GM12878 (cell line): ENCODE data around the gene FAM110A. TPM values are rescaled to one million over a fixed set of nuclear protein-coding genes. Genes with fewer than 3 reads are reported as not detected.

Experiments
- ATAC-seq: fragments of 200-7000 bp; cut with Tn5 transposase; 3 replicates; pipeline ENCODE4 v1.9.1; 2020; ENCODE audit warnings: mild to moderate bottlenecking, moderate library complexity
- BruUV-seq: library from RNA; stranded (reverse); fragments of 400-500 nt; replicated peaks from 2 replicates; lab custom pipeline; 2021; lab: Mats Ljungman, UMichigan
- CTCF ChIA-PET: fragments of 300-600 bp; sonication (Branson Sonifier 250); formaldehyde crosslinking; extraction: SDS; loops from one replicate; lab custom pipeline; 2021; ENCODE audit warnings: inconsistent platforms; lab: Yijun Ruan, JAX
- POLR2A ChIA-PET: fragments of 350-600 bp; formaldehyde crosslinking; extraction: SDS; loops from one replicate; lab custom pipeline; 2021; ENCODE audit warnings: inconsistent platforms; lab: Charles Lee
- RAD21 ChIA-PET: fragments of 300-600 bp; sonication (Branson Sonifier 250); formaldehyde crosslinking; loops from one replicate; lab custom pipeline; 2023; ENCODE audit warnings: antibody characterized with exemption; ENCODE audit not compliant: unreplicated experiment; lab: Charles Lee
- SMC1A ChIA-PET: fragments of 300-600 bp; sonication (Branson Sonifier 250); formaldehyde crosslinking; loops from one replicate; lab custom pipeline; 2023; ENCODE audit not compliant: unreplicated experiment, uncharacterized antibody; lab: Charles Lee
- DNase-seq: peaks from one replicate; pipeline ENCODE4 v3.0.0-alpha.2; 2011; ENCODE audit warnings: low read depth, low spot score
- FAIRE-seq: peaks from 3 replicates; lab custom pipeline; 2011; peaks lifted over from hg19 to GRCh38; lab: Jason Lieb, UNC
- H2AFZ ChIP-seq: 2 replicates; pipeline ENCODE4 v1.6.0; 2011; ENCODE audit warnings: low read depth, low read length, control low read depth; ENCODE audit not compliant: control insufficient read depth
- H3K27ac ChIP-seq: 2 replicates; pipeline ENCODE4 v1.5.1; 2011; ENCODE audit warnings: control low read depth; ENCODE audit not compliant: control insufficient read depth, insufficient read depth
- H3K27me3 ChIP-seq, 2 experiments: replicated peaks in 1 of 2; 2 replicates each; pipeline versions ENCODE4 v1.6.0 to v1.6.1; 2011; ENCODE audit warnings: low read length in 1 of 2; ENCODE audit not compliant: control insufficient read depth in 2 of 2, insufficient read depth in 2 of 2
- H3K36me3 ChIP-seq, 2 experiments: 2 replicates each; pipeline ENCODE4 v1.5.1; 2011; ENCODE audit warnings: low read length in 1 of 2; ENCODE audit not compliant: control insufficient read depth in 2 of 2, insufficient read depth in 2 of 2
- H3K4me1 ChIP-seq: 2 replicates; pipeline ENCODE4 v1.6.1; 2011; ENCODE audit warnings: mild to moderate bottlenecking, low read length, moderate library complexity, mixed read lengths; ENCODE audit not compliant: control insufficient read depth, insufficient read depth
- H3K4me2 ChIP-seq: 2 replicates; pipeline ENCODE4 v1.6.0; 2011; ENCODE audit warnings: control low read depth; ENCODE audit not compliant: control insufficient read depth, insufficient read depth
- H3K4me3 ChIP-seq: fragments of 200-600 bp; sonication (generic); 2 replicates; pipeline ENCODE4 v1.5.1; 2016
- H3K79me2 ChIP-seq: 2 replicates; pipeline ENCODE4 v1.6.0; 2011; ENCODE audit warnings: low read length; ENCODE audit not compliant: control insufficient read depth, insufficient read depth
- H3K9ac ChIP-seq: 2 replicates; pipeline ENCODE4 v1.8.0; 2011; ENCODE audit warnings: low read length, control low read depth, mixed read lengths; ENCODE audit not compliant: control insufficient read depth, insufficient read depth
- H3K9me3 ChIP-seq: replicated peaks from 3 replicates; pipeline ENCODE4 v1.5.1; 2011; ENCODE audit warnings: mild to moderate bottlenecking, low read length; ENCODE audit not compliant: control insufficient read depth, insufficient read depth
- H4K20me1 ChIP-seq: 2 replicates; pipeline ENCODE4 v1.6.0; 2011; ENCODE audit not compliant: control insufficient read depth, insufficient read depth
- ATF7 ChIP-seq: fragments of 450-650 bp; IDR thresholded peaks from 2 replicates; pipeline ENCODE4 v1.6.1; 2016; ENCODE audit warnings: low read depth, mild to moderate bottlenecking
- DPF2 ChIP-seq: fragments of 450-650 bp; IDR thresholded peaks from 2 replicates; pipeline ENCODE4 v1.6.1; 2017; ENCODE audit warnings: mild to moderate bottlenecking
- JUNB ChIP-seq: IDR thresholded peaks from 2 replicates; pipeline ENCODE4 v1.6.1; 2016; ENCODE audit warnings: antibody characterized with exemption, mild to moderate bottlenecking
- MEF2B ChIP-seq: fragments of 450-650 bp; IDR thresholded peaks from 2 replicates; pipeline ENCODE4 v1.6.1; 2018; ENCODE audit warnings: mild to moderate bottlenecking, moderate library complexity; ENCODE audit not compliant: partially characterized antibody, poor library complexity, severe bottlenecking
- NRF1 ChIP-seq: conservative IDR thresholded peaks from 2 replicates; pipeline ENCODE4 v1.6.1; 2011; ENCODE audit warnings: mild to moderate bottlenecking, low read depth, low read length, improper control_type of control experiment
- POLR2AphosphoS2 ChIP-seq: IDR thresholded peaks from 2 replicates; pipeline ENCODE4 v1.6.1; 2011; ENCODE audit warnings: low read depth, mild to moderate bottlenecking, low read length, improper control_type of control experiment, moderate library complexity
- RAD21 ChIP-seq: IDR thresholded peaks from 2 replicates; pipeline ENCODE4 v1.6.1; 2011; ENCODE audit warnings: mild to moderate bottlenecking, low read depth, low read length, moderate library complexity; ENCODE audit not compliant: insufficient read depth
- SRF ChIP-seq, 2 experiments: IDR thresholded peaks; 2 replicates each; pipeline ENCODE4 v1.6.1; 2011; ENCODE audit warnings: low read depth in 2 of 2, low read length in 2 of 2, mild to moderate bottlenecking in 1 of 2, moderate library complexity in 1 of 2
- TARDBP ChIP-seq: IDR thresholded peaks from 2 replicates; pipeline ENCODE4 v1.6.1; 2016; ENCODE audit warnings: borderline replicate concordance
- ZNF687 ChIP-seq: fragments of 450-650 bp; IDR thresholded peaks from 2 replicates; pipeline ENCODE4 v1.6.1; 2017; ENCODE audit warnings: mild to moderate bottlenecking, moderate library complexity
- WGBS: methylation state at CpG from one replicate; pipeline ENCODE4 v1.1.6; 2016; ENCODE audit warnings: low lambda C conversion rate; ENCODE audit not compliant: insufficient replicate concordance, insufficient coverage; ENCODE audit errors: missing lambda C conversion rate; 5-methylcytosine and 5-hydroxymethylcytosine counted together
- in situ Hi-C: fragments of 300-500 bp; cut with MboI; formaldehyde crosslinking; loops from 9 replicates; pipeline ENCODE4 v1.14.3; 2018; ENCODE audit warnings: mixed read lengths
- intact Hi-C: fragments of 100-400 bp; cut with micrococcal nuclease; formaldehyde crosslinking; loops from one replicate; pipeline ENCODE4 v1.14.2; 2022; ENCODE audit not compliant: unreplicated experiment
- polyA plus RNA-seq, 11 experiments: library from polyadenylated mRNA; depleted of rRNA in 4 of 11; unstranded in 6 of 11; stranded (reverse) in 5 of 11; fragments of >200 nt; fragmentation: Nextera tagmentation in 4 of 11; fragmentation: Illumina TruSeq in 1 of 11; extraction: Ambion mirVana in 4 of 11; extraction: Trizol in 1 of 11; gene quantifications; 1 replicate in 1 of 11; 2 replicates in 10 of 11; pipeline versions ENCODE4 v1.2.1 to v1.2.3, GENCODE V29; 2011 to 2016; ENCODE audit warnings: inconsistent platforms in 2 of 11, missing spikeins in 2 of 11, low read depth in 1 of 11
- total RNA-seq, 4 experiments: library from RNA; depleted of rRNA in 3 of 4; stranded (reverse); fragments of >200 nt in 3 of 4; fragmentation: Illumina TruSeq in 1 of 4; extraction: Trizol in 1 of 4; gene quantifications; 2 replicates each; pipeline versions ENCODE4 v1.2.1 to v1.2.3, GENCODE V29; 2013 to 2021
- TF ChIP-seq, protein P1 (sequence below): IDR thresholded peaks from 2 replicates; pipeline ENCODE4 v1.6.1; 2011; ENCODE audit warnings: borderline replicate concordance, low read depth, mild to moderate bottlenecking, moderate library complexity, low read length; ENCODE audit not compliant: insufficient read depth, poor library complexity, severe bottlenecking

The FAM110A gene
- total and polyA plus RNA-seq, 10 of the 15 experiments (the other 5 are each of a cell fraction or from before 2014, with no cell fraction given), result 1.1 to 14.8 (median 7.4) TPM

GRCh38 chr20:887137-887536 is 53.6 kb downstream of the FAM110A start:
- ChIA-PET POLR2A (no interaction called here), RAD21 (no interaction called here)
- in situ Hi-C loops, result no loop called here
- TF ChIP-seq MEF2B, result no peak
- 0 out of 2 replicates have a peak, but pooled peaks have one; percentile 4 for TF ChIP-seq RAD21
- TF ChIP-seq, all 136 proteins: peak for 1
- ATAC-seq (no peak), FAIRE-seq (no peak), DNase-seq (no peak)
- no peak overlapping the region for H2AFZ ChIP-seq
- H3K36me3 ChIP-seq, result no peaks in the 10 kb centered on the region
- BruUV-seq, result no TSS peak
- no peak overlapping the region for H3K4me3 ChIP-seq
- no peak overlapping the region for H3K4me2 ChIP-seq
- H3K27me3 ChIP-seq, result peaks cover 0 to 1% of the 10 kb centered on the region in 2 experiments; a peak in 1 of 4 replicates
- SMC1A ChIA-PET, result no interaction called here
- CTCF ChIA-PET, result no interaction called here
- no peaks in the 10 kb centered on the region for H3K9me3 ChIP-seq
- H3K79me2 ChIP-seq, result no peaks in the 10 kb centered on the region
- WGBS, result 50% methylated on average over 2 of the region's 2 CpGs
- no peak overlapping the region for H3K9ac ChIP-seq
- H3K4me1 ChIP-seq, result peaks cover 4% of the 10 kb centered on the region
- H3K27ac ChIP-seq, result no peak overlapping the region
- H4K20me1 ChIP-seq, result no peaks in the 10 kb centered on the region
- intact Hi-C loops, result no loop called here

GRCh38 chr20:888057-888456 is 54.5 kb downstream of the FAM110A start:
- SMC1A ChIA-PET, result no interaction called here
- no peak for FAIRE-seq
- H3K79me2 ChIP-seq, result no peaks in the 10 kb centered on the region
- intact Hi-C loops, result no loop called here
- H3K4me1 ChIP-seq, result peaks cover 4% of the 10 kb centered on the region
- POLR2A ChIA-PET, result interaction anchor here (0.6 kb wide), 1 partner anchor 644 kb away, joined by 3 read pairs; no protein-coding TSS in a partner anchor
- H3K27me3 ChIP-seq, result peaks cover 0 to 1% of the 10 kb centered on the region in 2 experiments; a peak in 1 of 4 replicates
- RAD21 ChIA-PET, result interaction anchor here (1.2 kb wide), 1 partner anchor 54 kb away, joined by 4 read pairs; the partner anchor contains the start of gene FAM110A
- H4K20me1 ChIP-seq, result no peaks in the 10 kb centered on the region
- in situ Hi-C loops, result no loop called here
- 45% methylated on average over 2 of the region's 2 CpGs for WGBS
- no peak overlapping the region for H3K4me2 ChIP-seq
- CTCF ChIA-PET, result interaction anchor here (1.3 kb wide), 1 partner anchor 73 kb away, joined by 3 read pairs; no protein-coding TSS in a partner anchor
- no peak overlapping the region for H3K27ac ChIP-seq
- DNase-seq, result no peak
- no peak overlapping the region for H3K4me3 ChIP-seq
- no peaks in the 10 kb centered on the region; the same call in 2 of the 3 replicates for H3K9me3 ChIP-seq
- no peak overlapping the region for H3K9ac ChIP-seq
- no peaks in the 10 kb centered on the region for H3K36me3 ChIP-seq
- ATAC-seq, result no peak
- H2AFZ ChIP-seq, result no peak overlapping the region
- BruUV-seq, result no TSS peak
- TF ChIP-seq JUNB, result no peak
- TF ChIP-seq POLR2AphosphoS2, result no peak
- TF ChIP-seq, protein P1, sequence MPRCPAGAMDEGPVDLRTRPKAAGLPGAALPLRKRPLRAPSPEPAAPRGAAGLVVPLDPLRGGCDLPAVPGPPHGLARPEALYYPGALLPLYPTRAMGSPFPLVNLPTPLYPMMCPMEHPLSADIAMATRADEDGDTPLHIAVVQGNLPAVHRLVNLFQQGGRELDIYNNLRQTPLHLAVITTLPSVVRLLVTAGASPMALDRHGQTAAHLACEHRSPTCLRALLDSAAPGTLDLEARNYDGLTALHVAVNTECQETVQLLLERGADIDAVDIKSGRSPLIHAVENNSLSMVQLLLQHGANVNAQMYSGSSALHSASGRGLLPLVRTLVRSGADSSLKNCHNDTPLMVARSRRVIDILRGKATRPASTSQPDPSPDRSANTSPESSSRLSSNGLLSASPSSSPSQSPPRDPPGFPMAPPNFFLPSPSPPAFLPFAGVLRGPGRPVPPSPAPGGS, result no peak
- TF ChIP-seq NRF1, result no peak
- TF ChIP-seq TARDBP, result no peak
- TF ChIP-seq ATF7, result no peak
- no peak for TF ChIP-seq ZNF687
- no peak for TF ChIP-seq DPF2
- TF ChIP-seq SRF (IDR thresholded peaks at IDR 0.05; ENCODE audit: low read depth in 2 of 2, low read length in 2 of 2), result no peak
